Retinal pigment epithelial cell (primary cell): Measurements from ENCODE around the gene RCAN2.

Experiments used
- DNase-seq: peaks from one replicate; pipeline ENCODE4 v3.0.0-alpha.2; 2010; ENCODE audit warnings: low read depth
- H3K4me3 ChIP-seq: 2 replicates; pipeline ENCODE4 v1.5.1; 2011; ENCODE audit warnings: mild to moderate bottlenecking, low read length, control low read depth, moderate library complexity
- CTCF ChIP-seq: conservative IDR thresholded peaks from 2 replicates; pipeline ENCODE4 v1.5.1; 2011; ENCODE audit warnings: low read depth, low read length, control low read depth, inconsistent platforms

Gene RCAN2

GRCh38 chr6:46440141-46440540, 51.1 kb downstream of the RCAN2 start:
- TF ChIP-seq CTCF = no peak
- no peak for DNase-seq
- H3K4me3 ChIP-seq = no peak overlapping the region

GRCh38 chr6:46438245-46438644, 53.0 kb downstream of the RCAN2 start:
- H3K4me3 ChIP-seq = no peak overlapping the region
- DNase-seq = no peak
- no peak for TF ChIP-seq CTCF

GRCh38 chr6:46437671-46438221, 53.5 kb downstream of the RCAN2 start:
- no peak for DNase-seq
- no peak for TF ChIP-seq CTCF
- no peak overlapping the region for H3K4me3 ChIP-seq

GRCh38 chr6:46422619-46423018, 68.6 kb downstream of the RCAN2 start:
- no peak overlapping the region for H3K4me3 ChIP-seq
- no peak for TF ChIP-seq CTCF
- no peak for DNase-seq

GRCh38 chr6:46421939-46422338, 69.3 kb downstream of the RCAN2 start:
- no peak overlapping the region for H3K4me3 ChIP-seq
- no peak for TF ChIP-seq CTCF

GRCh38 chr6:46420921-46421638, 70.2 kb downstream of the RCAN2 start:
- H3K4me3 ChIP-seq = no peak overlapping the region
- DNase-seq = no peak
- TF ChIP-seq CTCF = no peak

More at GRCh38 chr6:46421939-46422338, 69.3 kb downstream of the RCAN2 start:
- no peak for DNase-seq

- H3K4me3 ChIP-seq = no peak overlapping the region
- DNase-seq = no peak
- peak; percentile 81 for TF ChIP-seq CTCF
These were observed 71.7 kb downstream of the RCAN2 start for GRCh38 chr6:46419576-46420002.
